CD4-positive, alpha-beta T cell treated with Interleukin-15 for 1 hour (primary cell): ENCODE results near the gene PCDHGA1.
"Not testable (repeated sequence)": the region's sequence is repeated elsewhere in the genome, so short reads cannot be mapped to it uniquely, and the experiment has no call there.

ENCODE experiments used
- DNase-seq: peaks from one replicate; pipeline ENCODE4 v3.0.0-alpha.2; 2020

Gene PCDHGA1

DNA sequence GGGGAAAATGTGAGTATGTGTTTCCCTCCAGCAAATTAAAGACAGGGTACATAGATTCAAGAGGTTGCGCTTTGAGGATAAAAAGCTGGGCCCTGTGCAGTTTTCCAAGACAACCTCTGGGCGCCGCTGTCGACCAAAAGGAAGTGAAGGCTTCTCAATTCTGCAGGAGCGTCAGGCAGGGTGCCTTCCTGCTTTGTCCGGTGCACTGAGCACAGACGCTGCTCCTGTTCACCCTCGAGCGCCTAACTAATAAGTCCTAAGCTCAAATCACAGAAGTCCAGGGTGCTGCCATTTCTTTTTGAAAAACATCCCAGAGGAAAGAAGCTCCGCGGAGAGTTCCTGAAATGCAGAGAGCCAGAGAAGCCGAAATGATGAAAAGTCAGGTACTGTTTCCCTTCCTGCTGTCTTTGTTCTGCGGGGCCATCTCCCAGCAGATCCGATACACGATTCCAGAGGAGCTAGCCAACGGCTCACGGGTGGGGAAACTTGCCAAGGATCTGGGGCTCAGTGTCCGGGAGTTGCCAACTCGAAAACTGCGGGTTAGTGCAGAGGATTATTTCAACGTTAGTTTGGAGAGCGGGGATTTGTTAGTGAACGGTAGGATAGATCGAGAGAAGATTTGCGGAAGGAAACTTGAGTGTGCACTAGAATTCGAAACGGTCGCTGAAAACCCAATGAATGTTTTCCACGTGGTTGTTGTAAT lies 19.8 kb downstream of the PCDHGA1 start, which contains the start of gene PCDHGB1:
Gene PCDHGB1 (plus strand): TSS at position 183 of the 703 bp plus-strand sequence. CDS start 162 bp downstream, at position 345.
- peak; percentile 20 for DNase-seq

DNA sequence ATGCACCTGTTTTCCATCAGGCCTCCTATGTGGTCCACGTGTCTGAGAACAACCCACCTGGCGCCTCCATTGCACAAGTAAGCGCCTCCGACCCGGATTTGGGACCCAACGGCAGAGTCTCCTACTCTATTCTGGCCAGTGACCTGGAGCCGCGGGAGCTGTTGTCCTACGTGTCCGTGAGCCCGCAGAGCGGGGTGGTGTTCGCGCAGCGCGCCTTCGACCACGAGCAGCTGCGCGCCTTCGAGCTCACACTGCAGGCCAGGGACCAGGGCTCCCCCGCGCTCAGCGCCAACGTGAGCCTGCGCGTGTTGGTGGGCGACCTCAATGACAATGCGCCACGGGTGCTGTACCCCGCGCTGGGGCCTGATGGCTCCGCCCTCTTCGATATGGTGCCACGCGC lies 21.3 kb downstream of the PCDHGA1 start:
- DNase-seq = no peak

- DNase-seq = no peak
Observed at GRCh38 chr5:141354900-141355469, 24.7 kb downstream of the PCDHGA1 start, which contains the start of gene PCDHGA4. Gene PCDHGA4, plus strand, starts transcription at chr5:141355021. Its CDS starts 87 bp downstream, at chr5:141355108.

DNA sequence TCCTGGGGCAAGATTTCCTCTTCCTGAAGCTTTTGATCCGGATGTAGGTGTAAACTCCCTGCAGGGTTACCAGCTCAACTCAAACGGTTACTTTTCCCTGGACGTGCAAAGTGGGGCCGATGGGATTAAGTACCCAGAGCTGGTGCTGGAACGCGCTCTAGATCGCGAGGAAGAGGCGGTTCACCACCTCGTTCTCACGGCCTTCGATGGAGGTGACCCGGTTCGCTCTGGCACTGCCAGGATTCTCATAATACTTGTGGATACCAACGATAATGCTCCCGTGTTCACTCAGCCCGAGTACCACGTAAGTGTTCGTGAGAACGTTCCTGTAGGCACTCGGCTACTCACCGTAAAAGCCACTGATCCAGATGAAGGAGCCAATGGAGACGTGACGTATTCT lies 25.3 kb downstream of the PCDHGA1 start:
- DNase-seq = no peak

DNA sequence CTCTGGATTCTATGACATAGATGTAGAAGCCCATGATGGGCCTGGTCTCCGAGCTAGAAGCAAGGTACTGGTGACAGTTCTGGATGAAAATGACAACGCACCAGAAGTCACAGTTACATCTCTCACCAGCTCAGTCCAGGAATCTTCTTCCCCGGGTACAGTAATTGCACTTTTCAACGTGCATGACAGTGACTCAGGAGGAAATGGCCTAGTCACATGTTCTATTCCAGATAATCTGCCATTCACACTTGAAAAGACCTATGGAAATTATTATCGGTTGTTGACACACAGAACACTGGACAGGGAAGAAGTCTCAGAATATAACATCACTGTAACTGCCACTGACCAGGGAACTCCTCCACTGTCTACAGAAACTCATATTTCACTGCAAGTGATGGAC lies 25.8 kb downstream of the PCDHGA1 start:
- no peak for DNase-seq

DNA sequence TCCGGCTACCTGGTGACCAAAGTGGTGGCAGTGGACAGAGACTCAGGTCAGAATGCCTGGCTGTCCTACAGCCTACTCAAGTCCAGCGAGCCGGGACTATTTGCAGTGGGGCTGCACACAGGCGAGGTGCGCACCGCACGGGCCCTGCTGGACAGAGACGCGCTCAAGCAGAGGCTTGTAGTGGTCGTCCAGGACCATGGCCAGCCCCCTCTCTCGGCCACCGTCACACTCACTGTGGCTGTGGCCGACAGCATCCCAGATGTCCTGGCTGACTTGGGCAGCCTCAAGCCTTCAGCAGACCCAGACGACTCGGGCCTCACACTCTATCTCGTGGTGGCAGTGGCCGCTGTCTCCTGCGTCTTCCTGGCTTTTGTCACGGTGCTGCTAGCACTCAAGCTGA lies 26.6 kb downstream of the PCDHGA1 start:
- no peak for DNase-seq

- DNase-seq = no peak
Observed at GRCh38 chr5:141359790-141360426, 29.6 kb downstream of the PCDHGA1 start, which contains the start of gene PCDHGB2. Gene PCDHGB2, plus strand, starts transcription at chr5:141359994. Its CDS starts 142 bp downstream, at chr5:141360136.

GRCh38 chr5:141360685-141361084 lies 30.4 kb downstream of the PCDHGA1 start:
- DNase-seq = no peak

- no peak for DNase-seq
Observed at GRCh38 chr5:141362719-141363118, 32.4 kb downstream of the PCDHGA1 start.

GRCh38 chr5:141363952-141364660 lies 33.8 kb downstream of the PCDHGA1 start, which contains the start of gene PCDHGA5:
Gene PCDHGA5, plus strand, starts transcription at chr5:141364162. Its CDS starts 169 bp downstream, at chr5:141364331.
- DNase-seq = no peak

GRCh38 chr5:141366016-141366896 lies 35.9 kb downstream of the PCDHGA1 start:
- DNase-seq = no peak

GRCh38 chr5:141369994-141370848 lies 39.9 kb downstream of the PCDHGA1 start, which contains the start of gene PCDHGB3:
Gene PCDHGB3, plus strand, starts transcription at chr5:141370242. Its CDS starts 153 bp downstream, at chr5:141370395.
- peak; percentile 33 for DNase-seq

- DNase-seq = no peak
Observed at GRCh38 chr5:141371572-141372475, 41.5 kb downstream of the PCDHGA1 start.

DNA sequence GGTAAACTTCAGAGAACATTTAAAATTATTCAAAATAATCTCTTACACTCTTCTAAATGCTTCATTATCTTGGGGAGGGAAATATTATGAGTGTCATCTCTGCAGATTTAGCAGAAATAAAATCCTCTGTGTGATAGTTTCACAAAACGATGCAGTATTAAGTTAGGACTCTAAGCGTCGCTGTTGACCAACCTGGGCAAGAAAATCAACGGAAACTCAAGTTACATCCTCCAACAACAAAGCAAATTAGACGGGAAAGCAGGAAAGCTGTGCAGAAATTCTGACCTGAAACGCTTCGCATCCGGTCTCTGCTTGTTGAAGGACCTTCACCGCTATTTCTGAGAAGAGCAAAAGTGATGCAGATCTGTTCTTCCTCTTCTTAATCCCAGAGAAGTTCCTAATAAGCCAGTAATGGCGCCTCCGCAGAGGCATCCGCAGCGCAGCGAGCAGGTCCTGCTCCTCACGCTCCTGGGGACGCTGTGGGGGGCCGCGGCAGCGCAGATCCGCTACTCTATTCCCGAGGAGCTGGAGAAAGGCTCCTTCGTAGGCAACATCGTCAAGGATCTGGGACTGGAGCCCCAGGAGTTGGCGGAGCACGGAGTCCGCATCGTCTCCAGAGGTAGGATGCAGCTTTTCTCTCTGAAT lies 43.5 kb downstream of the PCDHGA1 start, which contains the start of gene PCDHGA6:
Gene PCDHGA6 (plus strand): TSS at position 219 of the 645 bp plus-strand sequence. CDS start 193 bp downstream, at position 412.
- no peak for DNase-seq

DNA sequence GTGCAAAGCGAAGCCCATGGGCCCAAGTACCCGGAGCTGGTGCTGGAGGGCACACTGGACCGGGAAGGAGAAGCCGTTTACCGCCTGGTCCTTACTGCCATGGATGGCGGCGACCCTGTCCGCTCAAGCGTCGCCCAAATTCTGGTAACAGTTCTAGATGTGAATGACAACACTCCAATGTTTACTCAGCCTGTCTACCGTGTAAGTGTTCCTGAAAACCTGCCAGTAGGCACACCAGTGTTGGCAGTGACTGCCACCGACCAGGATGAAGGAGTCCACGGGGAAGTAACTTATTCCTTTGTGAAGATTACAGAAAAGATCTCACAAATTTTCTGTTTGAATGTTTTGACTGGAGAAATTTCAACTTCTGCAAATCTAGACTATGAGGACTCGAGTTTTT lies 44.3 kb downstream of the PCDHGA1 start:
- DNase-seq = no peak

- DNase-seq = not testable (repeated sequence)
Observed at GRCh38 chr5:141375444-141376155, 45.3 kb downstream of the PCDHGA1 start.

DNA sequence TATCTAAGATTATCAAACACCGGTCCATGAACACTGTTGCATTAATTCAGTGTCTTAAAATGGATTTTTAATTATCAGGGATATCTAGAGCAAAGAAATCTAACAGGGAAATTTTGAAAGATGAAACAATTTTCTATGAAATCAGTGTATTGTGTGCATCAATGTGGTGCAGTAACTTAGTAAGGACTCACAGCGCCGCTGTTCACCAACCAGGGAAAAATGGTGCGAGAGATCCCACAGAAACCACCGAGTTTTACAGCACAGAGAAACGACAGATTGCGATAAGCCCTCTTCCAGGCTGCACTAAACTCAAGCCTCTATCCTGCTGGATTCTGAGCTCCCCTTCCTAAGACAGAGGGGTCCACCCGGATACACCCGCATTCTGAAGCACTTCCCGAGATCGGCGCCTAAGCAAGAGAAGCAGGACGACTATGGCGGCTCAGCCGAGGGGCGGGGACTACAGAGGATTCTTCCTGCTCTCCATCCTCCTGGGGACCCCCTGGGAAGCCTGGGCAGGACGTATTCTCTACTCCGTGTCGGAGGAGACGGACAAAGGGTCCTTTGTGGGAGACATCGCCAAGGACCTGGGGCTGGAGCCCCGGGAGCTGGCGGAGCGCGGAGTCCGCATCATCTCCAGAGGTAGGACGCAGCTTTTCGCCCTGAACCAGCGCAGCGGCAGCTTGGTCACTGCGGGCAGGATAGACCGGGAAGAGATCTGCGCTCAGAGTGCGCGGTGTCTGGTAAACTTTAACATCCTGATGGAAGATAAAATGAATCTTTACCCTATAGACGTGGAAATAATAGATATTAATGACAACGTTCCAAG lies 52.4 kb downstream of the PCDHGA1 start, which contains the start of gene PCDHGA7:
Gene PCDHGA7 (plus strand): TSS at position 274 of the 826 bp plus-strand sequence. CDS start 158 bp downstream, at position 432.
- no peak for DNase-seq
